ENCODE measurements around the gene NXPH4.

Gene NXPH4

GRCh38 chr12:57216014-57216911 lies at the start of gene NXPH4:
Gene NXPH4, plus strand, starts transcription at chr12:57216794. Its CDS starts 176 bp downstream, at chr12:57216970.
- peak within 1 kb of the TSS; percentile 36 for H3K4me3 ChIP-seq (ENCODE audit: low read depth, low read length)
- no peak for DNase-seq (ENCODE audit: low read depth)
- no peak for TF ChIP-seq CTCF (conservative IDR thresholded peaks at IDR 0.05; ENCODE audit: low read depth, low read length)

GRCh38 chr12:57166971-57167371 lies 49.6 kb upstream of the NXPH4 start:
- no peak for TF ChIP-seq CTCF (conservative IDR thresholded peaks at IDR 0.05; ENCODE audit: low read depth, low read length)
- peak; percentile 69 for DNase-seq (ENCODE audit: low read depth)
- H3K4me3 ChIP-seq (ENCODE audit: low read depth, low read length) = no peak overlapping the region

GRCh38 chr12:57168058-57168457 lies 48.5 kb upstream of the NXPH4 start:
- no peak for DNase-seq (ENCODE audit: low read depth)
- H3K4me3 ChIP-seq (ENCODE audit: low read depth, low read length) = no peak overlapping the region

GRCh38 chr12:57169046-57169795 lies 47.4 kb upstream of the NXPH4 start:
- no peak for TF ChIP-seq CTCF (conservative IDR thresholded peaks at IDR 0.05; ENCODE audit: low read depth, low read length)
- no peak overlapping the region for H3K4me3 ChIP-seq (ENCODE audit: low read depth, low read length)
- no peak for DNase-seq (ENCODE audit: low read depth)

More at GRCh38 chr12:57168058-57168457, 48.5 kb upstream of the NXPH4 start:
- no peak for TF ChIP-seq CTCF (conservative IDR thresholded peaks at IDR 0.05; ENCODE audit: low read depth, low read length)

GRCh38 chr12:57169969-57170368 lies 46.6 kb upstream of the NXPH4 start:
- H3K4me3 ChIP-seq (ENCODE audit: low read depth, low read length) = no peak overlapping the region
- DNase-seq (ENCODE audit: low read depth) = no peak
- TF ChIP-seq CTCF (conservative IDR thresholded peaks at IDR 0.05; ENCODE audit: low read depth, low read length) = no peak

- no peak overlapping the region for H3K4me3 ChIP-seq (ENCODE audit: low read depth, low read length)
- DNase-seq (ENCODE audit: low read depth) = no peak
- no peak for TF ChIP-seq CTCF (conservative IDR thresholded peaks at IDR 0.05; ENCODE audit: low read depth, low read length)
These were observed 46.2 kb upstream of the NXPH4 start for GRCh38 chr12:57170408-57170807.

All from choroid plexus epithelial cell (primary cell).